Mesodermal cell (in vitro differentiated cells): ENCODE data around the gene EP400.

Experiments
- H3K27ac ChIP-seq: 2 replicates; pipeline ENCODE4 v1.7.0; 2013; ENCODE audit warnings: mild to moderate bottlenecking, low read depth, low read length, moderate library complexity; ENCODE audit not compliant: severe bottlenecking
- H3K36me3 ChIP-seq: 2 replicates; pipeline ENCODE4 v1.7.1; 2013; ENCODE audit warnings: mild to moderate bottlenecking, low read length, moderate library complexity; ENCODE audit not compliant: control insufficient read depth, insufficient read depth
- H3K4me1 ChIP-seq: one replicate; pipeline ENCODE4 v1.7.1; 2013; ENCODE audit warnings: mild to moderate bottlenecking, low read length; ENCODE audit not compliant: insufficient read depth, control insufficient read depth, poor library complexity, severe bottlenecking
- H3K4me3 ChIP-seq: 2 replicates; pipeline ENCODE4 v1.7.0; 2013; ENCODE audit warnings: low read length, control low read depth, mild to moderate bottlenecking; ENCODE audit not compliant: insufficient read depth, poor library complexity, severe bottlenecking; ENCODE audit errors: extremely low read depth
- H3K9me3 ChIP-seq: 2 replicates; pipeline ENCODE4 v1.7.1; 2013; ENCODE audit warnings: mild to moderate bottlenecking, low read length, moderate library complexity; ENCODE audit not compliant: control insufficient read depth
- WGBS, 2 experiments: methylation state at CpG; one replicate each; pipeline ENCODE4 v1.1.5; 2013; ENCODE audit warnings: missing lambda C conversion rate in 2 of 2; ENCODE audit not compliant: insufficient coverage in 2 of 2; 5-methylcytosine and 5-hydroxymethylcytosine counted together

The EP400 gene

DNA sequence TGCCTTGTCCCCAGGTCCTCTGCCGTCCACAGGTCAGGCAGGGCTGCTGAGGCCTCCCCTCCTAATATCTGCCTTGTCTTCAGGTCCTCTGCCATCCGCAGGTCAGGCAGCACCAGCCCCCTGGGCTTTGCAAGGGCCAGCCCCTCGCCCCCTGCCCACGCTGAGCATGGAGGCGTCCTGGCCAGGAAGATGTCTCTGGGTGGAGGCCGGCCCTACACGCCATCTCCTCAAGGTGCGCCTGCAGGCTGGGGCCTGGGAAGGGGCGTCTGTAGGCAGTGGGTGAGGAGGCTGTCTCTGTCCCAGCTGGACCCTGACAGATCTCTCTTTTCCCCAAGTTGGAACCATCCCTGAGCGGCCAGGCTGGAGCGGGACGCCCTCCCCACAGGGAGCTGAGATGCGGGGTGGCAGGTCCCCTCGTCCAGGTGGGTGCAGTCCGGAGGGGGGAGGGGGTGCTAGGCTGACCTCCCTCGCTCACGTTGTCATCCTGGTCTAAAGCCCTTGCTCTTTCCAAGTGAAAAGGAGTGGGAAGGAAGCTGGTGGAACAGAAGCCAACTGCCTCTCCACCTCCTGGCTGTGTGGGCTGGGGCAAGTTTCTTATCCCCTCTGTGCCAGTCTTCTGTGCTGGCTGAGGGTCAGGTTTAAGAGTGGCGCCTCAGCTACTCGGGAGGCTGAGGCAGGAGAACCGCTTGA, 34.6 kb upstream of the EP400 start:
- H3K4me3 ChIP-seq, result no peak overlapping the region
- 92 to 98% methylated on average over 12 to 14 of the region's 20 CpGs for WGBS, 2 experiments
- no peaks in the 10 kb centered on the region for H3K9me3 ChIP-seq
- peaks cover 14% of the 10 kb centered on the region for H3K4me1 ChIP-seq
- peaks cover 69% of the 10 kb centered on the region for H3K36me3 ChIP-seq
- no peak overlapping the region for H3K27ac ChIP-seq

- Histone ChIP-seq H3K36me3 (peaks cover 69% of the 10 kb centered on the region), H3K27ac (no peak overlapping the region), H3K9me3 (no peaks in the 10 kb centered on the region), H3K4me1 (peaks cover 14% of the 10 kb centered on the region), H3K4me3 (no peak overlapping the region)
- WGBS, 2 experiments, result 94% methylated on average over 17 of the region's 21 CpGs
Observed at GRCh38 chr12:131915823-131916222, 33.9 kb upstream of the EP400 start.

- H3K27ac ChIP-seq, result no peak overlapping the region
- WGBS, 2 experiments, result 93 to 95% methylated on average over 22 to 25 of the region's 36 CpGs
- H3K36me3 ChIP-seq, result peaks cover 70% of the 10 kb centered on the region
- no peak overlapping the region for H3K4me3 ChIP-seq
- H3K9me3 ChIP-seq, result no peaks in the 10 kb centered on the region
- peaks cover 14% of the 10 kb centered on the region for H3K4me1 ChIP-seq
Observed at GRCh38 chr12:131916306-131917138, 33.2 kb upstream of the EP400 start.

DNA sequence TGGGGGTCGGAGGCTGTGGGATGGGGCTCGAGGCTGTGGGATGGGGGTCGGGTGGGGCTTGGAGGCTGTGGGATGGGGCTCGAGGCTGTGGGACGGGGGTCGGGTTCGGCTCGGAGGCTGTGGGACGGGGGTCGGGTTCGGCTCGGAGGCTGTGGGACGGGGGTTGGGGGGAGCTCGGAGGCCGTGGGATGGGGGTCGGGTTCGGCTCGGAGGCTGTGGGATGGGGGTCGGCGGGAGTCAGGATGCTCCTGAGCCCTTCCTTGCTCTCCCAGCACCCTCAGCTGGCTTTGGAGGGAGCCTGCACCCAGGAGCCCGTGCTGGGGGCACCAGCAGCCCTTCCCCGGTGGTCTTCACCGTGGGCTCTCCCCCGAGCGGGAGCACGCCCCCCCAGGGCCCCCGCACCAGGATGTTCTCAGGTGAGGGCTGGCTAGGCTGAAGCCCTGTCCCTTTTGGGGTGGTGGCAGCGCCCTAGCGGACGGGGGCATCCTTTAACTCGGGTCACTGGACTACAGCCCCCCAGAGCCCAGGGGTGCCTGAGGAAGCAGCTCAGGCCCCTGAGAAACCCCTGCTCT, 32.5 kb upstream of the EP400 start:
- Histone ChIP-seq H3K36me3 (peaks cover 70% of the 10 kb centered on the region), H3K4me3 (no peak overlapping the region)
- 93 to 96% methylated on average over 12 to 16 of the region's 31 CpGs for WGBS, 2 experiments

DNA sequence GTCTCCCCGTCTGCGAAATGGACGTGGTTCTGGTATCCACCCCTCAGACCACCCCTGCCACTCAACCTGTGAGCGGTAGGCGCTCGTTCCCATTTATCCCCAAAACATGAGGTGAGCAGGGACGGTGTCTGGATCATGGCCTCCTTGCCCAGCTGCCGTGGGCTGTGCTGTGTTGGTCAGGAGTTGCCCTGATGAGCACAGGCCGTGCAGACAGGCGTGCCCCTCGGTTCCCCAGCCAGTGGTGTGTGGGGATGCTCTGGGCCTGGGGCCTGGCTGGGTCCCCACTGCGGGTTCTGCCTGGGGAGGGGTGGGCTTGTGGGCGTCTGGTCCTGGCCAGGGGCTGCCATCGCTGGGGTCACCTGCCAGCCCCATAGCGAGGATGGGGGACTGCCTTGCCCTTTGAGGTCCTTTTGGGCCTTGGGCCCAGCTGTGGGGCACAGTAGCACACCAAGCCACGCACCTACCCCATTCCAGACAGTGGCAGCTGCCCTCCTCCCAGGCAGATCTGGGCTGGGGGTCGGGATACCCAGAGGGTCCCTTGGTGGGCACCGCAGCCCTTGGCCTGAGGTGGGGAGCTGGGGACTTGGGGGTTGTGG, 31.9 kb upstream of the EP400 start:
- WGBS, 2 experiments, result 94 to 96% methylated on average over 12 to 16 of the region's 18 CpGs
- H3K27ac ChIP-seq, result no peak overlapping the region
- H3K9me3 ChIP-seq, result no peaks in the 10 kb centered on the region
- H3K4me1 ChIP-seq, result peaks cover 2% of the 10 kb centered on the region
- H3K4me3 ChIP-seq, result no peak overlapping the region
- peaks cover 69% of the 10 kb centered on the region for H3K36me3 ChIP-seq

More for the DNA sequence above, 32.5 kb upstream of the EP400 start:
- Histone ChIP-seq H3K27ac (no peak overlapping the region), H3K9me3 (no peaks in the 10 kb centered on the region), H3K4me1 (peaks cover 7% of the 10 kb centered on the region)

GRCh38 chr12:131918311-131919050, 31.3 kb upstream of the EP400 start:
- no peaks in the 10 kb centered on the region for H3K4me1 ChIP-seq
- H3K9me3 ChIP-seq, result no peaks in the 10 kb centered on the region
- H3K36me3 ChIP-seq, result peaks cover 70% of the 10 kb centered on the region
- 89 to 97% methylated on average over 7 to 9 of the region's 20 CpGs for WGBS, 2 experiments
- H3K4me3 ChIP-seq, result no peak overlapping the region
- no peak overlapping the region for H3K27ac ChIP-seq

DNA sequence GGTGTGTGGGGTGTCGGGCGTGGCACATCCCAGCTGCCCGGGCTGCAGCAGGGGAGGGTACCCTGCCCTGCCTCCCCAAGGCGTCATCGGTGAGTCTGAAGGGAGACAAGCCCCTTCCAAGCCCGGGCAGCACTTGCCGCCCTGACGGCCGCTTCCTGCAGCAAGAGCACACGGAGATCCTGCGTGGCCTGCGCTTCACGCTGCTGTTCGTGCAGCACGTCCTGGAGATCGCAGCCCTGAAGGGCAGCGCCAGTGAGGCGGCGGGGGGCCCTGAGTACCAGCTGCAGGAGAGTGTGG, 30.7 kb upstream of the EP400 start:
- Histone ChIP-seq H3K36me3 (peaks cover 66% of the 10 kb centered on the region), H3K9me3 (no peaks in the 10 kb centered on the region), H3K4me1 (no peaks in the 10 kb centered on the region), H3K4me3 (no peak overlapping the region), H3K27ac (no peak overlapping the region)
- 96 to 97% methylated on average over 16 to 17 of the region's 19 CpGs for WGBS, 2 experiments

DNA sequence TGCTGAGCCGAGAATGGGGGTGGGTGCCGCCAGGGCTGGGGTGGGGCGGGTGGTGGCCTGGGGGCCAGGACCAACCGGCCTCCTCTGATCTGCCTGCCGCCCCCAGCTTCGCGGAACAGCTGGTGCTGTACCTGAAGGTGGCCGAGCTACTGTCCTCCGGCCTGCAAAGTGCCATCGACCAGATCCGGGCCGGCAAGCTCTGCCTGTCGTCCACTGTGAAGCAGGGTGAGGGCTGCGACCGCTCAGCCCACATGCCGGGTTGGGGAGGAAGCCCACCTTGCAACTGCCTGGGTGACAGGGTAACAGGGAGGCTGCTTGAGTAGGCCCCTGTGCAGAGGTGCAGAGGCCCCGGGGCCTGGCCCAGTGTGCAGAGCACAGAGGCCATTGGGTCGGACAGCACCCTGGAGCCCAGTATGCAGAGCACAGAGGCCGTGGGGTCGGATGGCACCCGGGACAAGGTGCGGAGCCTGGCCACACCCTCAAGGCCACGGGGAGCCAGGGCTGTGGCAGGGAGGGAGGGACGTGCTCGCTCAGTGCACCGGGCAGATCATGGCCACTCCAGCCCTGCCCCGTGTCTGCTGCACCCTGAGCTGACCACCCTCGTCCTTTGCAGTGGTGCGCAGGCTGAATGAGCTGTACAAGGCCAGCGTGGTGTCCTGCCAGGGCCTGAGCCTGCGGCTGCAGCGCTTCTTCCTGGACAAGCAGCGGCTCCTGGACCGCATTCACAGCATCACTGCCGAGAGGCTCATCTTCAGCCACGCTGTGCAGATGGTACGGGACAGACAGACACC, 30.2 kb upstream of the EP400 start:
- H3K9me3 ChIP-seq, result no peaks in the 10 kb centered on the region
- 95 to 97% methylated on average over 35 to 37 of the region's 37 CpGs for WGBS, 2 experiments
- no peak overlapping the region for H3K27ac ChIP-seq
- peaks cover 60% of the 10 kb centered on the region for H3K36me3 ChIP-seq
- H3K4me3 ChIP-seq, result no peak overlapping the region
- H3K4me1 ChIP-seq, result no peaks in the 10 kb centered on the region

DNA sequence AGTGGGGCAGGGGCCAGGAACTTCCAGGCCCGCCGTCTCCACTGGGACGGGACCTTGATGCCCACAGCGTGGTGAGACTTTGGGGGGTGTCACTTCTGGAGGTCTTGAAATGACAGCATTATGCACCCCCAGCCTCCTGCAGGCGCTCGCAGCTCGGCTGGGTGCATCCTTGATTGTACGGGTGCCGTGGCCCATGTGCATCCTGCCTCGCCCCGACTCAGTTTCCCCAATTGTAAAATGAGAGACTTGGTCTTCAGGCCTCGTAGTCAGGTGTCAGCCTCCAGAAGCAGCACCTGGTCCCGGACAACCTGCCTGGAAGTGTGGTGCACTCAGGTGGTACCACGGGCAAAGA, 29.6 kb upstream of the EP400 start:
- Histone ChIP-seq H3K4me1 (no peaks in the 10 kb centered on the region), H3K27ac (no peak overlapping the region), H3K9me3 (no peaks in the 10 kb centered on the region), H3K36me3 (peaks cover 55% of the 10 kb centered on the region), H3K4me3 (no peak overlapping the region)
- WGBS, 2 experiments, result 97 to 98% methylated on average over 13 to 14 of the region's 14 CpGs
